Measurements from ENCODE around the gene RINL. TPM values are rescaled to one million over a fixed set of nuclear protein-coding genes. Genes with fewer than 3 reads are reported as not detected.

RINL gene
- total RNA-seq, 1 experiment from 2014 or later: 5.7 TPM

- H3K27me3 ChIP-seq (replicated peaks; ENCODE audit: insufficient read depth, low read depth, low read length, poor library complexity): no peaks in the 10 kb centered on the region
- TF ChIP-seq EZH2 (IDR thresholded peaks at IDR 0.05; ENCODE audit: borderline replicate concordance, low read depth, low read length, poor library complexity, severe bottlenecking) (no peak), CTCF (conservative IDR thresholded peaks at IDR 0.05; ENCODE audit: low read depth, low read length) (no peak)
- peaks cover 62% of the 10 kb centered on the region for H3K36me3 ChIP-seq (ENCODE audit: insufficient read depth, low read length, poor library complexity, severe bottlenecking)
- BruUV-seq (replicated peaks): no TSS peak
- H3K27ac ChIP-seq (ENCODE audit: low read depth, low read length, poor library complexity, severe bottlenecking): no peak overlapping the region
- H3K4me1 ChIP-seq (ENCODE audit: insufficient read depth, low read length, poor library complexity, severe bottlenecking): peaks cover 6% of the 10 kb centered on the region
- intact Hi-C loops (cut with micrococcal nuclease; ENCODE audit: unreplicated experiment): no loop called here
- CTCF ChIA-PET: no interaction called here
- no peak overlapping the region for H3K4me3 ChIP-seq (ENCODE audit: low read depth, low read length, poor library complexity, severe bottlenecking)
- DNase-seq (ENCODE audit: low spot score): no peak
- POLR2A ChIA-PET (ENCODE audit: low non-redundant PET): no interaction called here
- H3K9me3 ChIP-seq (ENCODE audit: low read depth, low read length, poor library complexity, severe bottlenecking): no peaks in the 10 kb centered on the region
Observed at GRCh38 chr19:38836159-38836982, 41.7 kb downstream of the RINL start.

GRCh38 chr19:38834590-38834989 lies 43.5 kb downstream of the RINL start:
- CTCF ChIA-PET: no interaction called here
- DNase-seq (ENCODE audit: low spot score): no peak
- intact Hi-C loops (cut with micrococcal nuclease; ENCODE audit: unreplicated experiment): no loop called here
- H3K4me3 ChIP-seq (ENCODE audit: low read depth, low read length, poor library complexity, severe bottlenecking): no peak overlapping the region
- no peaks in the 10 kb centered on the region for H3K9me3 ChIP-seq (ENCODE audit: low read depth, low read length, poor library complexity, severe bottlenecking)
- no peaks in the 10 kb centered on the region for H3K27me3 ChIP-seq (replicated peaks; ENCODE audit: insufficient read depth, low read depth, low read length, poor library complexity)
- POLR2A ChIA-PET (ENCODE audit: low non-redundant PET): no interaction called here
- H3K27ac ChIP-seq (ENCODE audit: low read depth, low read length, poor library complexity, severe bottlenecking): no peak overlapping the region
- no peak for TF ChIP-seq EZH2 (IDR thresholded peaks at IDR 0.05; ENCODE audit: borderline replicate concordance, low read depth, low read length, poor library complexity, severe bottlenecking)
- no peak for TF ChIP-seq CTCF (conservative IDR thresholded peaks at IDR 0.05; ENCODE audit: low read depth, low read length)
- BruUV-seq (replicated peaks): no TSS peak
- peaks cover 12% of the 10 kb centered on the region for H3K4me1 ChIP-seq (ENCODE audit: insufficient read depth, low read length, poor library complexity, severe bottlenecking)
- H3K36me3 ChIP-seq (ENCODE audit: insufficient read depth, low read length, poor library complexity, severe bottlenecking): peaks cover 44% of the 10 kb centered on the region

- H3K27ac ChIP-seq (ENCODE audit: low read depth, low read length, poor library complexity, severe bottlenecking): no peak overlapping the region
- no peak for TF ChIP-seq CTCF (conservative IDR thresholded peaks at IDR 0.05; ENCODE audit: low read depth, low read length)
- no peak for TF ChIP-seq EZH2 (IDR thresholded peaks at IDR 0.05; ENCODE audit: borderline replicate concordance, low read depth, low read length, poor library complexity, severe bottlenecking)
- H3K4me3 ChIP-seq (ENCODE audit: low read depth, low read length, poor library complexity, severe bottlenecking): no peak overlapping the region
- no peak for DNase-seq (ENCODE audit: low spot score)
- peaks cover 39% of the 10 kb centered on the region for H3K36me3 ChIP-seq (ENCODE audit: insufficient read depth, low read length, poor library complexity, severe bottlenecking)
- POLR2A ChIA-PET (ENCODE audit: low non-redundant PET): interaction anchor here (0.7 kb wide), 1 partner anchor 15 kb away, joined by 3 read pairs; no protein-coding TSS in a partner anchor
- BruUV-seq (replicated peaks): no TSS peak
- H3K9me3 ChIP-seq (ENCODE audit: low read depth, low read length, poor library complexity, severe bottlenecking): no peaks in the 10 kb centered on the region
- CTCF ChIA-PET: no interaction called here
- H3K27me3 ChIP-seq (replicated peaks; ENCODE audit: insufficient read depth, low read depth, low read length, poor library complexity): no peaks in the 10 kb centered on the region
- peaks cover 12% of the 10 kb centered on the region for H3K4me1 ChIP-seq (ENCODE audit: insufficient read depth, low read length, poor library complexity, severe bottlenecking)
- intact Hi-C loops (cut with micrococcal nuclease; ENCODE audit: unreplicated experiment): no loop called here
Observed at GRCh38 chr19:38834104-38834490, 44.0 kb downstream of the RINL start.

All from A673 (cell line).